ENCODE data around the gene CLP1. TPM values are rescaled to one million over a fixed set of nuclear protein-coding genes. Genes with fewer than 3 reads are reported as not detected.
A peak's percentile ranks its signal among the peaks of the same experiment; 100 is the strongest.

Gene CLP1
- polyA plus RNA-seq, 1 donor (not counting 4 experiments of a cell fraction or from before 2014, with no cell fraction given), result 25.0 TPM

- no peak overlapping the region for H3K4me2 ChIP-seq (ENCODE audit: control insufficient read depth, extremely low read depth, insufficient read depth, low read depth, low read length)
Measured at GRCh38 chr11:57675176-57675941, 17.8 kb downstream of the CLP1 start.

GRCh38 chr11:57679396-57679795 lies 21.8 kb downstream of the CLP1 start:
- Histone ChIP-seq H3K4me2 (ENCODE audit: control insufficient read depth, extremely low read depth, insufficient read depth, low read depth, low read length) (peak overlapping the region; percentile 86), H3K27me3 (ENCODE audit: control insufficient read depth, extremely low read depth, insufficient read depth, low read length) (no peaks in the 10 kb centered on the region), H3K4me3 (ENCODE audit: control insufficient read depth in 2 of 3, extremely low read depth in 1 of 3, insufficient read depth in 2 of 3, low read depth in 1 of 3, low read length in 3 of 3) (peak overlapping the region in 2 of 3 experiments; percentile 28 to 46), H3K9me3 (ENCODE audit: control insufficient read depth, low read depth, low read length) (no peaks in the 10 kb centered on the region), H3K27ac (ENCODE audit: control insufficient read depth, insufficient read depth, low read length) (peak overlapping the region; percentile 81), H3K4me1 (ENCODE audit: control insufficient read depth, extremely low read depth, insufficient read depth, low read length) (peaks cover 26% of the 10 kb centered on the region), H2AFZ (ENCODE audit: control insufficient read depth, low read length) (no peak overlapping the region), H3K9ac (ENCODE audit: control insufficient read depth, extremely low read depth, insufficient read depth, low read length) (peak overlapping the region; percentile 45), H4K20me1 (ENCODE audit: control insufficient read depth, extremely low read depth, insufficient read depth, low read length) (peaks cover 4% of the 10 kb centered on the region), H3K36me3 (ENCODE audit: control insufficient read depth in 2 of 2, extremely low read depth in 1 of 2, insufficient read depth in 2 of 2, low read length in 2 of 2) (peaks cover 6 to 33% of the 10 kb centered on the region in 2 experiments), H3K79me2 (ENCODE audit: control insufficient read depth, insufficient read depth, low read length) (peaks cover 78% of the 10 kb centered on the region), H3K9me1 (ENCODE audit: control insufficient read depth, extremely low read depth, insufficient read depth, low read length) (no peaks in the 10 kb centered on the region)
- DNase-seq (ENCODE audit: low read depth, low spot score) (peak; percentile 66), FAIRE-seq (peak; percentile 93)
- no peak for TF ChIP-seq CTCF (optimal IDR thresholded peaks at IDR 0.05 in 1 of 3, IDR thresholded peaks at IDR 0.05 in 1 of 3, conservative IDR thresholded peaks at IDR 0.05 in 1 of 3; ENCODE audit: extremely low read depth in 1 of 3, insufficient read depth in 2 of 3, low read length in 3 of 3)
- no peak for TF ChIP-seq EZH2 (IDR thresholded peaks at IDR 0.05; ENCODE audit: low read length)
- dilution Hi-C loops (cut with MboI; ENCODE audit: extremely low pct_ligation_motif_present, low sequenced_read_pairs), result no loop called here

More at GRCh38 chr11:57675176-57675941, 17.8 kb downstream of the CLP1 start:
- Histone ChIP-seq H3K27ac (ENCODE audit: control insufficient read depth, insufficient read depth, low read length) (no peak overlapping the region), H3K9me1 (ENCODE audit: control insufficient read depth, extremely low read depth, insufficient read depth, low read length) (no peaks in the 10 kb centered on the region), H3K4me1 (ENCODE audit: control insufficient read depth, extremely low read depth, insufficient read depth, low read length) (peaks cover 17% of the 10 kb centered on the region), H3K79me2 (ENCODE audit: control insufficient read depth, insufficient read depth, low read length) (peaks cover 84% of the 10 kb centered on the region), H4K20me1 (ENCODE audit: control insufficient read depth, extremely low read depth, insufficient read depth, low read length) (no peaks in the 10 kb centered on the region), H3K9me3 (ENCODE audit: control insufficient read depth, low read depth, low read length) (no peaks in the 10 kb centered on the region), H3K27me3 (ENCODE audit: control insufficient read depth, extremely low read depth, insufficient read depth, low read length) (no peaks in the 10 kb centered on the region), H3K36me3 (ENCODE audit: control insufficient read depth in 2 of 2, extremely low read depth in 1 of 2, insufficient read depth in 2 of 2, low read length in 2 of 2) (peaks cover 16 to 27% of the 10 kb centered on the region in 2 experiments), H2AFZ (ENCODE audit: control insufficient read depth, low read length) (no peak overlapping the region), H3K9ac (ENCODE audit: control insufficient read depth, extremely low read depth, insufficient read depth, low read length) (no peak overlapping the region), H3K4me3 (ENCODE audit: control insufficient read depth in 2 of 3, extremely low read depth in 1 of 3, insufficient read depth in 2 of 3, low read depth in 1 of 3, low read length in 3 of 3) (no peak overlapping the region)
- no peak for DNase-seq (ENCODE audit: low read depth, low spot score)
- dilution Hi-C loops (cut with MboI; ENCODE audit: extremely low pct_ligation_motif_present, low sequenced_read_pairs), result no loop called here
- TF ChIP-seq EZH2 (IDR thresholded peaks at IDR 0.05; ENCODE audit: low read length) (no peak), CTCF (optimal IDR thresholded peaks at IDR 0.05 in 1 of 3, IDR thresholded peaks at IDR 0.05 in 1 of 3, conservative IDR thresholded peaks at IDR 0.05 in 1 of 3; ENCODE audit: extremely low read depth in 1 of 3, insufficient read depth in 2 of 3, low read length in 3 of 3) (no peak)
- FAIRE-seq, result no peak
